ENCODE measurements around the gene TMCC3. TPM values are rescaled to one million over a fixed set of nuclear protein-coding genes. Genes with fewer than 3 reads are reported as not detected.

The TMCC3 gene
- total and polyA plus RNA-seq, 2 of the 13 experiments (the other 11 are each of a cell fraction or from before 2014, with no cell fraction given) = not detected

GRCh38 chr12:94594443-94594825, 55.9 kb downstream of the TMCC3 start:
- Histone ChIP-seq H2AFZ (ENCODE audit: low read length) (no peak overlapping the region), H3K9me3 (ENCODE audit: low read length) (no peaks in the 10 kb centered on the region), H3K27me3 (ENCODE audit: control insufficient read depth in 1 of 2, insufficient read depth in 2 of 2, low read length in 2 of 2) (peaks cover 0 to 8% of the 10 kb centered on the region in 2 experiments; a peak in 3 of 5 replicates), H3K36me3 (replicated peaks in 1 of 2; ENCODE audit: control insufficient read depth in 1 of 2, insufficient read depth in 2 of 2, low read length in 2 of 2) (no peaks in the 10 kb centered on the region), H3K27ac (ENCODE audit: extremely low read length, insufficient read depth, low read length) (no peak overlapping the region), H3K4me1 (ENCODE audit: insufficient read depth, low read length) (no peaks in the 10 kb centered on the region), H4K20me1 (ENCODE audit: insufficient read depth, low read length) (no peaks in the 10 kb centered on the region), H3K9ac (ENCODE audit: insufficient read depth, low read depth, low read length) (no peak overlapping the region), H3K4me2 (ENCODE audit: low read depth, low read length) (no peak overlapping the region), H3K4me3 (replicated peaks in 1 of 3; ENCODE audit: insufficient read depth in 1 of 3, low read depth in 2 of 3, low read length in 3 of 3) (no peak overlapping the region), H3K79me2 (ENCODE audit: insufficient read depth, low read length) (no peaks in the 10 kb centered on the region)
- ATAC-seq = no peak
- ChIA-PET POLR2A (no interaction called here), CTCF (ENCODE audit: low intra/inter-chr PET ratio, low total read pairs) (no interaction called here)
- no peak for FAIRE-seq
- TF ChIP-seq ZNF207 (IDR thresholded peaks at IDR 0.05; ENCODE audit: borderline replicate concordance) = no peak
- TF ChIP-seq HNRNPH1 (optimal IDR thresholded peaks at IDR 0.05; ENCODE audit: low read depth, low read length) = no peak
- TF ChIP-seq NFIB (CRISPR knock-in tag; IDR thresholded peaks at IDR 0.05; ENCODE audit: borderline replicate concordance) = no peak
- TF ChIP-seq HOXA9 (CRISPR knock-in tag; IDR thresholded peaks at IDR 0.05; ENCODE audit: borderline replicate concordance) = no peak
- TF ChIP-seq ZUFSP (CRISPR knock-in tag; IDR thresholded peaks at IDR 0.05; ENCODE audit: borderline replicate concordance) = no peak
- no peak for TF ChIP-seq KLF12 (CRISPR knock-in tag; IDR thresholded peaks at IDR 0.05; ENCODE audit: borderline replicate concordance)
- no peak for TF ChIP-seq ZNF614 (CRISPR knock-in tag; IDR thresholded peaks at IDR 0.05; ENCODE audit: borderline replicate concordance)
- TF ChIP-seq MXI1 (IDR thresholded peaks at IDR 0.05; ENCODE audit: borderline replicate concordance, low read depth, low read length) = no peak
- TF ChIP-seq ZBTB26 (CRISPR knock-in tag; IDR thresholded peaks at IDR 0.05; ENCODE audit: borderline replicate concordance) = no peak
- TF ChIP-seq PCBP2 (optimal IDR thresholded peaks at IDR 0.05; ENCODE audit: low read depth, low read length, poor library complexity, severe bottlenecking) = no peak
- TF ChIP-seq HDAC6 (IDR thresholded peaks at IDR 0.05; ENCODE audit: low read depth, low read length) = no peak
- no peak for TF ChIP-seq ZNF567 (CRISPR knock-in tag; IDR thresholded peaks at IDR 0.05; ENCODE audit: borderline replicate concordance)
- no peak for TF ChIP-seq PBX2 (CRISPR knock-in tag; IDR thresholded peaks at IDR 0.05)
- TF ChIP-seq TOPORS (CRISPR knock-in tag; IDR thresholded peaks at IDR 0.05) = no peak
- TF ChIP-seq GMEB1 (CRISPR knock-in tag; IDR thresholded peaks at IDR 0.05; ENCODE audit: borderline replicate concordance) = no peak
- no peak for TF ChIP-seq THAP8 (CRISPR knock-in tag; IDR thresholded peaks at IDR 0.05; ENCODE audit: borderline replicate concordance)
- no peak for TF ChIP-seq STAG1 (CRISPR knock-in tag; IDR thresholded peaks at IDR 0.05)
- no peak for TF ChIP-seq TBX3 (IDR thresholded peaks at IDR 0.05; ENCODE audit: borderline replicate concordance)
- TF ChIP-seq SP5 (CRISPR knock-in tag; IDR thresholded peaks at IDR 0.05; ENCODE audit: borderline replicate concordance, low read depth) = no peak
- WGBS (ENCODE audit: low lambda C conversion rate) = 4% methylated on average over 3 of the region's 3 CpGs
- in situ Hi-C loops (cut with HindIII; ENCODE audit: extremely low pct_ligation_motif_present, low pct_unique_long_range_greater_than_20kb) (no loop called here), intact Hi-C loops (cut with micrococcal nuclease; ENCODE audit: unreplicated experiment) (loop anchor here (5.0 kb wide), 1 partner anchor 43 kb away; no protein-coding TSS in a partner anchor)
- no peak for DNase-seq (ENCODE audit: low spot score)
- BruUV-seq (replicated peaks) = no TSS peak
